OCI-LY3 (cell line): ENCODE results near the gene ANAPC15.

Experiments used
- H2AFZ ChIP-seq: fragments of 200-600, 300-600 bp; shearing (Covaris generic); 2 replicates; pipeline ENCODE4 v1.6.0; 2014; ENCODE audit warnings: antibody characterized with exemption, low read depth, low read length
- H3K27ac ChIP-seq: fragments of 200-600, 300-600 bp; sonication (generic); 2 replicates; pipeline ENCODE4 v1.5.1; 2014; ENCODE audit warnings: mild to moderate bottlenecking, low read length, moderate library complexity, mixed read lengths
- H3K27me3 ChIP-seq: fragments of 200-600, 300-600 bp; sonication (generic); 2 replicates; pipeline ENCODE4 v1.6.1; 2014; ENCODE audit warnings: low read depth, low read length, mixed read lengths
- H3K36me3 ChIP-seq: fragments of 200-600, 300-600 bp; sonication (generic); replicated peaks from 2 replicates; pipeline ENCODE3; 2014; ENCODE audit warnings: low read depth, low read length, mixed read lengths
- H3K4me1 ChIP-seq: fragments of 300-600, 200-600 bp; sonication (generic); 2 replicates; pipeline ENCODE4 v1.6.1; 2014; ENCODE audit warnings: low read length, mixed read lengths
- H3K4me2 ChIP-seq: fragments of 200-600, 300-600 bp; sonication (generic); 2 replicates; pipeline ENCODE4 v1.6.1; 2014; ENCODE audit warnings: low read length, mixed read lengths
- H3K4me3 ChIP-seq: fragments of 300-600, 200-600 bp; sonication (generic); 2 replicates; pipeline ENCODE4 v1.5.1; 2014; ENCODE audit warnings: antibody characterized with exemption, mild to moderate bottlenecking, low read length, moderate library complexity
- H3K79me2 ChIP-seq: fragments of 300-600, 200-600 bp; shearing (Covaris generic); 2 replicates; pipeline ENCODE4 v1.6.1; 2014; ENCODE audit warnings: mild to moderate bottlenecking, low read length, mixed read lengths
- H3K9ac ChIP-seq: fragments of 300-600, 200-600 bp; shearing (Covaris generic); 2 replicates; pipeline ENCODE4 v1.6.0; 2014; ENCODE audit warnings: mild to moderate bottlenecking, low read length, moderate library complexity
- H3K9me3 ChIP-seq: fragments of 200-600, 300-600 bp; shearing (Covaris generic); 2 replicates; pipeline ENCODE4 v1.6.1; 2014; ENCODE audit warnings: low read length, mixed read lengths; ENCODE audit not compliant: insufficient read depth
- H4K20me1 ChIP-seq: fragments of 200-600, 300-600 bp; sonication (generic); 2 replicates; pipeline ENCODE4 v1.6.1; 2016; ENCODE audit warnings: low read length, mixed read lengths; ENCODE audit not compliant: insufficient read depth
- CTCF ChIP-seq: fragments of 200-600, 300-600 bp; sonication (generic); IDR thresholded peaks from 2 replicates; pipeline ENCODE4 v1.5.1; 2014; ENCODE audit warnings: antibody characterized with exemption, low read length, low read depth
- EZH2phosphoT487 ChIP-seq: fragments of 200-600 bp; shearing (Covaris generic); IDR thresholded peaks from 2 replicates; pipeline ENCODE4 v1.6.1; 2018; ENCODE audit warnings: antibody characterized with exemption, mixed run types, low read depth

The ANAPC15 gene

DNA sequence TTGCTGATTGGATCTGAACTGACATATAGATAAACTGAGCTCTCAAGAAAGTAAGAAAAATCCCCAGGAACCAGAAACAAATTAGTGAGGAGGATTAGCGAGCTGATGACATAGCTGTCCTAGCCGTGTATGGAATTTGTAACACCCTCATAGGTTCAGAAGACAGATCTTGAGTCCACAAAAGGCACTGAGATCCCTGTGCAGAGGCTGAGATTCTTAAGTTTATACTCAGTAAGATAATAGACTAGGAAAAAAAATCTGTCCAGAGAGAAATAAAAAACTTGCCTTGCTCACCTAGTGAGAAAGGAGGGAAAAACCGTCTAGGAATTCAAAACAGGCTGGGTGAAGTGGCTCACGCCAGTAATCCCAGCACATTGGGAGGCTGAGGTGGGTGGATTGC is 36.7 kb downstream of the ANAPC15 start:
- H4K20me1 ChIP-seq: peaks cover 17% of the 10 kb centered on the region
- H3K36me3 ChIP-seq: peaks cover 7% of the 10 kb centered on the region
- H3K27me3 ChIP-seq: no peaks in the 10 kb centered on the region
- no peaks in the 10 kb centered on the region for H3K9me3 ChIP-seq
- H2AFZ ChIP-seq: no peak overlapping the region
- no peak overlapping the region for H3K4me3 ChIP-seq
- peaks cover 22% of the 10 kb centered on the region for H3K4me1 ChIP-seq
- TF ChIP-seq CTCF: no peak
- H3K27ac ChIP-seq: no peak overlapping the region
- peaks cover 88% of the 10 kb centered on the region for H3K79me2 ChIP-seq
- H3K4me2 ChIP-seq: no peak overlapping the region
- H3K9ac ChIP-seq: no peak overlapping the region

DNA sequence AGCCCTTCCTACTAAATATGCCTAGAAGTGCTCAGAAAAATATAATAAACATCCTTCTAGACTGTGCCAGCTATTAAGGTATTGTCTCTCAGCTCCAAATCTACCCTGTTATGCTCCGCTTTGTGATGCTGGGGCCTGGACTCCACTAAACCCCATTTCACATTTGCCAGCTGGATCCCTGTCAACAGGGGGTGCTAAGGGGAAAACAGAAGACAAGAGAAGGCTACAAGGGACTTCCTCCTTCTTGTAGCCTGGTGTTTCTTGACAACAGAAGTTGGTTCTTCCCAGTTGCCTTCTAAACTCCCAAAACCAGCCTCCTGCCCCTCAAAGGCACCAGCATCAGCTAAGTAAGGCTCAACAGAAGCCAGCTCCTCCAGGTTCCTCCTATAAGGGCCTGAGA is 37.4 kb downstream of the ANAPC15 start:
- Histone ChIP-seq H3K4me2 (no peak overlapping the region), H3K9me3 (no peaks in the 10 kb centered on the region), H3K27ac (no peak overlapping the region), H3K4me3 (no peak overlapping the region), H3K79me2 (peaks cover 94% of the 10 kb centered on the region), H3K36me3 (peaks cover 7% of the 10 kb centered on the region), H2AFZ (no peak overlapping the region), H4K20me1 (peaks cover 24% of the 10 kb centered on the region), H3K9ac (no peak overlapping the region), H3K4me1 (peaks cover 25% of the 10 kb centered on the region), H3K27me3 (no peaks in the 10 kb centered on the region)
- TF ChIP-seq EZH2phosphoT487 (no peak), CTCF (no peak; the same call in 1 of the 2 replicates)

GRCh38 chr11:72072348-72072747 is 40.1 kb downstream of the ANAPC15 start:
- peaks cover 39% of the 10 kb centered on the region for H4K20me1 ChIP-seq
- H3K4me3 ChIP-seq: no peak overlapping the region
- H3K9me3 ChIP-seq: no peaks in the 10 kb centered on the region
- no peak overlapping the region for H3K4me2 ChIP-seq
- no peak overlapping the region for H2AFZ ChIP-seq
- peaks cover 16% of the 10 kb centered on the region for H3K36me3 ChIP-seq
- H3K27me3 ChIP-seq: no peaks in the 10 kb centered on the region
- H3K9ac ChIP-seq: no peak overlapping the region
- H3K27ac ChIP-seq: no peak overlapping the region
- no peak for TF ChIP-seq CTCF
- peaks cover 82% of the 10 kb centered on the region for H3K79me2 ChIP-seq
- peaks cover 23% of the 10 kb centered on the region for H3K4me1 ChIP-seq

GRCh38 chr11:72070491-72070890 is 42.0 kb downstream of the ANAPC15 start:
- Histone ChIP-seq H4K20me1 (peaks cover 39% of the 10 kb centered on the region), H3K4me2 (no peak overlapping the region), H3K27me3 (no peaks in the 10 kb centered on the region), H3K27ac (no peak overlapping the region), H3K36me3 (peaks cover 14% of the 10 kb centered on the region), H3K4me1 (peaks cover 17% of the 10 kb centered on the region), H2AFZ (no peak overlapping the region), H3K9ac (no peak overlapping the region), H3K4me3 (no peak overlapping the region), H3K79me2 (peaks cover 66% of the 10 kb centered on the region), H3K9me3 (no peaks in the 10 kb centered on the region)
- no peak for TF ChIP-seq CTCF
- TF ChIP-seq EZH2phosphoT487: no peak
